HT-29 (cell line): ENCODE data around the gene PLEKHM3. TPM values are rescaled to one million over a fixed set of nuclear protein-coding genes. Genes with fewer than 3 reads are reported as not detected.

Source experiments
- DNase-seq: peaks from one replicate; pipeline ENCODE4 v3.0.0-alpha.2; 2015; ENCODE audit warnings: low spot score
- total RNA-seq: library from RNA; depleted of rRNA; stranded (reverse); fragments of >200 nt; shearing (Covaris generic); gene quantifications from 2 replicates; pipeline ENCODE4 v1.2.3, GENCODE V29; 2014; rRNA removed

Gene PLEKHM3
- total RNA-seq: 4.7 and 9.0 TPM in 2 replicates

GRCh38 chr2:208025037-208025813 is at the start of gene PLEKHM3:
PLEKHM3 (minus strand) TSS chr2:208025527; CDS start chr2:208001639, 23,888 bp downstream.
- DNase-seq: peak; percentile 83

GRCh38 chr2:208074610-208075356 is 49.5 kb upstream of the PLEKHM3 start:
- DNase-seq: no peak

- DNase-seq: peak; percentile 81
Measured at GRCh38 chr2:208072250-208072892, 47.0 kb upstream of the PLEKHM3 start.

GRCh38 chr2:208069186-208069585 is 43.9 kb upstream of the PLEKHM3 start:
- DNase-seq: no peak

GRCh38 chr2:208066016-208066415 is 40.7 kb upstream of the PLEKHM3 start:
- DNase-seq: no peak

- no peak for DNase-seq
Measured at GRCh38 chr2:208065476-208065875, 40.1 kb upstream of the PLEKHM3 start.

GRCh38 chr2:208064220-208064961 is 39.1 kb upstream of the PLEKHM3 start:
- DNase-seq: peak; percentile 28

- DNase-seq: no peak
Measured at GRCh38 chr2:208062961-208063360, 37.6 kb upstream of the PLEKHM3 start.

- peak; percentile 62 for DNase-seq
Measured at GRCh38 chr2:208062113-208062512, 36.8 kb upstream of the PLEKHM3 start.

- no peak for DNase-seq
Measured at GRCh38 chr2:208057108-208057507, 31.8 kb upstream of the PLEKHM3 start.

- no peak for DNase-seq
Measured at GRCh38 chr2:208049441-208049840, 24.1 kb upstream of the PLEKHM3 start.

- no peak for DNase-seq
Measured at GRCh38 chr2:208049006-208049405, 23.7 kb upstream of the PLEKHM3 start.

GRCh38 chr2:208047840-208048239 is 22.5 kb upstream of the PLEKHM3 start:
- DNase-seq: no peak

- no peak for DNase-seq
Measured at GRCh38 chr2:208046686-208047085, 21.4 kb upstream of the PLEKHM3 start.

- no peak for DNase-seq
Measured at GRCh38 chr2:208042450-208042849, 17.1 kb upstream of the PLEKHM3 start.

- no peak for DNase-seq
Measured at GRCh38 chr2:208042041-208042440, 16.7 kb upstream of the PLEKHM3 start.

GRCh38 chr2:208040199-208041171 is 15.2 kb upstream of the PLEKHM3 start:
- peak; percentile 78 for DNase-seq

GRCh38 chr2:208039376-208040110 is 14.2 kb upstream of the PLEKHM3 start:
- DNase-seq: no peak
